GM18868 (cell line): ENCODE results near the gene NBPF6.
"Not testable (repeated sequence)": the region's sequence is repeated elsewhere in the genome, so short reads cannot be mapped to it uniquely, and the experiment has no call there.

Source experiments
- ATAC-seq: cut with Tn5 transposase; IDR thresholded peaks from one replicate; pipeline ENCODE4 v1.9.1; 2021; ENCODE audit warnings: mild to moderate bottlenecking, moderate library complexity; ENCODE audit not compliant: unreplicated experiment

Gene NBPF6

DNA sequence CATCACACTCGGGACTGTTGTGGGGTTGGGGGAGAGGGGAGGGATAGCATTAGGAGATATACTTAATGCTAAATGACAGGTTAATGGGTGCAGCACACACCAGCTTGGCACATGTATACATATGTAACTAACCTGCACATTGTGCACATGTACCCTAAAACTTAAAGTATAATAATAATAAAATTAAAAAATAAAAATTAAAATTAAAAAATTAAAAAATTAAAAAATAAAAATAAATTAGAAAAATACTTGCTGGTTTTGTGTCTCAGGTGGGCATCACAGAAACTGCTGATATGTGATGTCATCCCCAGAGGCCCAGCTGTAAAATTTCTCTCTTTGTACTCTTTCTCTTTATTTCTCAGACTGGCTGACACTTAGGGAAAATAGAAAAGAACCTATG, 44.9 kb downstream of the NBPF6 start:
- not testable (repeated sequence) for ATAC-seq

DNA sequence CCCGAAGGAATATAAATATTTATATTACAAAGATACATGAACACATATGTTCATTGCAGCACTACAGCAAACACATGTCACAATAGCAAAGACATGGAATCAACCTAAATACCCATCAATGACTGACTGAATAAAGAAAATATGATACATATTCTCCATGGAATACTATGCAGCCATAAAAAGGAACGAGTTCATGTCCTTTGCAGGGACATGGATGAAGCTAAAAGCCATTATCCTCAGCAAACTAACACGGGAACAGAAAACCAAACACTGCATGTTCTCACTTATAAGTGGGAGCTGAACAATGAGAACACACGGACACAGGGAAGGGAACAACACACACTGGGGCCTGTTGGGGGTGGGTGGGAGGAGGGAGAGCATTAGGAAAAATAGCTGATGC, 46.7 kb downstream of the NBPF6 start:
- ATAC-seq = not testable (repeated sequence)

DNA sequence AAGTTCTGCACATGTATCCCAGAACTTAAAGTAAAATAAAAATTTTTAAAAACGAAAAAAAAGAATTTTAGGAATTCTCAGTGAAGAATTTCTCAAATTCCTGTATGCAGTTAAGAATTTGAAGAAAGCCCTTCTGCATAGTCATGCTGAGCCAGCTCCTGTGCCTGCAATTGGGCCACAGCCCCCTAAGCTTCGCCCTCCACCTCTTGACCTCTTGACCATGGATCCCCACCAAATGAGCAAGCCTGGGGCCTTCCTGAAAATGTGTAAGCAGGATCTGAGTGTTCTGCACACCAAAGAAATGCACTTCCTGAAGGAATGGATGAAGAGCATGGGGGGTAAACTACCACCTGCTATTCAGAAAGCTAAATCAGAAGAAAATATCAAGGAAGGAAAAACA, 52.0 kb downstream of the NBPF6 start:
- no peak for ATAC-seq

DNA sequence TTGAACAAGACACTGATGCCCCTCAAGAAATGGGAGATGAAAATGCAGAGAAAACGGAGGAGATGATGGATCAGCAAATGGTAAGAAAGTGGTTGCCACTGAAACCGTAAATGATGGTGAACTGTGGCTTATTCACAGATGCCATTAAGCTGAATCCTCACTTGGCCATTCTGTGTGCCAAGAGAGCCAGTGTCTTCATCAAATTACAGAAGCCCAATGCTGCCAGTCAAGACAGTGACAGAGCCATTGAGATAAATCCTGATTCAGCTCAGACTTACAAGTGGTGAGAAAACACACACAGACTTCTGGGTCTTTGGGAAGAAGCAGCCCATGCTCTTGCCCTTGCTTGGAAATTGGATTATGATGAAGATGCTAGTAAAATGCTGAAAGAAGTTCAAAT, 52.5 kb downstream of the NBPF6 start:
- no peak for ATAC-seq

DNA sequence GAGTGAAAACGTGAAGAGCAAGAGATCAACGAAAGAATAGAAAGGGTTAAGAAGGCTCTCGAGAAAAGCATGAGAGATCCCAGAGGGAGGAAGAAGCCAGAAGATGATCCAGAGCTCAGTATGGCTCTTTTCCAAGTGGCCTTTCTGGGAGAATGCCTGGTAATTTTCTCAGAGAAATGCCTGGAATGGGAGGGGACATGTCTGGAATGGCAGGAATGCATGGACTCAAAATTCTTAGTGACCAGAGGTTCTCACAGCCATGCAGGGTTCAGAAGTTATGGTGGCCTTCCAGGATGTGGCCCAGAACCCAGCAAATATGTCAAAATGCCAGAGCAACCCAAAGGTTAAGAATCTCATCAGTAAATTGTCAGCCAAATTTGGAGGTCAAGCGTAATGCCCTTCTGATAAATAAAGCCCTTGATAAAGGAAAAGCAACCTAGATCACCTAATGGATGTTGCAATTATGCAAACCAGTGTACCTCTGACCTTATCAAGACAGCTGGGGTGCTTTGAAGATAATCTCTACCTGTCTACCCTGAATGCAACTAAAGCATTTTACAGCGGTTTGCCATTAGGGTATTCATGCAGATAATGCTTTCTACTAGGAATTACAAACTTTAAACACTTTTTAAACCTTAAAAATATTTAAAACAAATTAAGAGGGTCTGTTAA, 53.1 kb downstream of the NBPF6 start:
- ATAC-seq = no peak

DNA sequence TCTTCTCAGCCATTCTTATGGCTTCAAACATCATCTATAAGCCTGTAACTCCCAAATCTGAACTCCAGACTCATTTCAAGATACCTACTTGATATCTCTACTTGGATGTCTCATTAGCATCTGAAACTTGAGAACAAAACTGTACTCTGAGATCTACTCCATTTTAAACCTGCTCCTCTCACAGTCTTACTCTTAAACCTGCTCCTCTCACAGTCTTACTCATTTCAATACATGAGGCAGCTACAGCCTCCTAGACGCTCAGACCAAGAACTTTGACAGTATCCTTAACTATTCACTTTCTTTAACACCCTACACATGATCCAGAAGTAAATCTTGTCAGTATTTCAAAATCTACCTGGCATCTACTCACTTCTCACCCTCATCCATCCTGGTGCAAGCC, 54.3 kb downstream of the NBPF6 start:
- ATAC-seq = peak; percentile 84

DNA sequence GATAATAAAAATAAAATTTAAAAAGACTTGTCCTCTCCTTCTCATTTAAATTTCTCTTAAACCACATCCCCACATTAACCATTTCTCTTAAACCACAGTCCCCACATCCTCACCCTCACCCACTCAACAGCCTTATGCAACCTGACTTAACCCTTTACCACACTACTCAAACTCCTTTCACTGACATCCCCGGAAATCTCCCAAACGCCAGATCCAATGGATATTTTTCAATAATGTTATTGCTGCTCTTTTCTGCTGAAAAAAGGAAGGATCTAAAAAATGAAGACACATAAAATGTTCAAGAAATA, 55.6 kb downstream of the NBPF6 start:
- ATAC-seq = no peak

DNA sequence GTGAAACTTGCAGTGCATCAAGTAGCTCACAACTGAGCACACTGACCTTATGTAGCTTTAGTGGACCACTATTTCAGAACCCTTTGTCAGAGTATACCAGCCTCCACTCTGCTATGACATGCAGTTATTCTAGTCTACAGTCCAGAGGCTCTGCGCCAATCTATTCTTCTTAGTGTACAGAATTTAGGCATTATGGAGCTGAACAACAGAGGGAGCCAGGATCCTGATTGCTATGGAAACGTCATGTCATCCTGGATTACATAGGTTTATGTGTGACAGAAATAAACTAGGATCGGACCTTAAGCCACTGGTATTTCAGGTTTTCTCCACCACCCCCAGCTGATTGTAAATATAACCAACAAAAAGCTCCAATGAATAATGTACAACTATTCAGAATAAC, 61.6 kb downstream of the NBPF6 start:
- no peak for ATAC-seq

DNA sequence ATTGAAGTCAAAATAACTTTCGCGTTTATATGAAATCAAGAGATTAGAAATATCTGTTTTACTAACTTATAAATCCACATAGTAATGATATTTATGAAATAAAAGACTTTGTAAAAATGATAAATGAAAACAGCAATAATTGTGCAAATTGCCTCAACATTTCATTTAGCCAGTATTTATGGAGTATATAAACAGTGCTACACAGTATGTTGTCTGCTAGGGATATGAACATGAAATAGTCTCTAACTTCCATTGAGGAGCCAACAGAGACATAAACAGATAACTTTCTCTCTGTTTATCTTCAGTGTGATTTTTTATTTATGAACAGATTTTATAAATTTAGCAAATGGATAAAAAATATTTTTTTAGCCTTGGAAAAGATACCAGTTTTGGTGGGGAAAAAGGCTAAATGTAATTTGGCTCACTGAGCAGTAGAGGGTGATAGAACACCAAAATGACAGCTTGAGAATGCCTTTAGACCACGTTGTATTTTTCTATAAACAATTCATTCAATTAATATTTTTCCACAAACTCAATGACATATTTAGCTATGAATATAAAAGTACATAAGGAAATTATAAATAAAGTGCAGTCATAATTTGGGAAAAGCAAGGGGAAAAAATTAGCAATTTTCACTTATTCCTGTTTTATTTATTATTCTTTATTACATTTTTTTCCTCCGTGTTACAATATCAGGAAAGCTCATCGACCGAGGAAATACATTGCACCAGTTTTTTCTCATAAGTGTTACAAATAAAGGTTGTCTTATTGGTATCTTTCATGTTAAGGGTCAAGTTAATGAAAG, 62.3 kb downstream of the NBPF6 start:
- no peak for ATAC-seq

DNA sequence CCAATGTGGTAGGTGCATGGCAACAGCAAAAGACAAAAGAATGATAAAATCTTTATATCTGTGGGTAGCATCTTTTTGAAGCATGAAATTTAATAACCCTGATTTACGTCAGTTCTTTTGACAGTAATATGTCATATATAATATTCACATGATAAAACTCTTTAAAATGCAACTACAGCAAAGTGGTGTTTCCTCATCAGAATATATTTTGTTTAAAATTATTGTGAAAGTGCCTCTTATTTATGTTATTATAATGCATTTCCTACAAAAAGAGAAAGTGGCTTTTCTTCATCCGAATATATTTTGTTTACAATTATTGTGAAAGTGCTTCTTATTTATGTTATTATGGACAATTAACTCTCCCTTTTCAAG, 62.9 kb downstream of the NBPF6 start:
- no peak for ATAC-seq

DNA sequence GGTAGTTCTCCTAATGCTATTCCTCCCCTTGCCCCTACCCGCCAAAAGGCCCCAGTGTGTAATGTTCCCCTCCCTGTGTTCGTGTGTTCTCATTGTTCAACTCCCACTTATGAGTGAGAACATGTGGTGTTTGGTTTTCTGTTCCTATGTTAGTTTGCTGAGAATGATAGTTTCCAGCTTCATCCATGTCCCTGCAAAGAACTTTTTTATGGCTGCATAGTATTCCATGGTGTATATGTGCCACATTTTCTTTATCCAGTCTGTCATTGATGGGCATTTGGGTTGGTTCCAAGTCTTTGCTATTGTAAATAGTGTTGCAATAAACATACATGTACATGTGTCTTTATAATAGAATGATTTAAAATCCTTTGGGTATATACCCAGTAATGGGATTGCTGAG, 63.8 kb downstream of the NBPF6 start:
- not testable (repeated sequence) for ATAC-seq

DNA sequence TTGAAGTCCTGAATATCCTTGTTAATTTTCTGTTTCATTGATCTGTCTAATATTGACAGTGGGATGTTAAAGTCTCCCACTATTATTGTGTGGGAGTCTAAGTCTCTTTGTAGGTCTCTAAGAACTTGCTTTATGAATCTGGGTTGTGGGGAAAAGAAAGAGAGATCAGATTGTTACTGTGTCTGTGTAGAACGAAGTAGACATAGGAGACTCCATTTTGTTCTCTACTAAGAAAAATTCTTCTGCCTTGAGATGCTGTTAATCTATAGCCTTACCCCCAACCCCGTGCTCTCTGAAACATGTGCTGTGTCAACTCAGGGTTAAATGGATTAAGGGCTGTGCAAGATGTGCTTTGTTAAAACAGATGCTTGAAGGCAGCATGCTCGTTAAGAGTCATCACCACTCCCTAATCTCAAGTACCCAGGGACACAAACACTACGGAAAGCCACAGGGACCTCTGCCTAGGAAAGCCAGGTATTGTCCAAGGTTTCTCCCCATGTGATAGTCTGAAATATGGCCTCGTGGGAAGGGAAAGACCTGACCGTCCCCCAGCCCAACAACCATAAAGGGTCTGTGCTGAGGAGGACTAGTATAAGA, 67.3 kb downstream of the NBPF6 start:
- ATAC-seq = not testable (repeated sequence)
